Mammary epithelial cell (primary cell): ENCODE results near the gene JAK1.

Experiments used
- CTCF ChIP-seq, 2 donors: IDR thresholded peaks in 1 of 2; conservative IDR thresholded peaks in 1 of 2; 2 replicates each; pipeline ENCODE4 v1.5.1; 2011 to 2012; ENCODE audit warnings: inconsistent platforms in 2 of 2, low read length in 2 of 2, mild to moderate bottlenecking in 2 of 2, control low read depth in 1 of 2, low read depth in 1 of 2; ENCODE audit not compliant: insufficient read depth in 1 of 2; ENCODE audit errors: extremely low read depth in 1 of 2
- EZH2 ChIP-seq: IDR thresholded peaks from 2 replicates; pipeline ENCODE4 v1.6.1; 2012; ENCODE audit warnings: low read length, inconsistent platforms, borderline replicate concordance

GRCh38 chr1:64976361-64976760 is 10.0 kb upstream of the JAK1 start:
- TF ChIP-seq EZH2 (no peak), CTCF (conservative IDR thresholded peaks at IDR 0.05 in 1 of 2, IDR thresholded peaks at IDR 0.05 in 1 of 2; ENCODE audit: extremely low read depth in 1 of 2, insufficient read depth in 1 of 2, low read depth in 1 of 2, low read length in 2 of 2) (no peak)
